Karpas-422 (cell line): ENCODE measurements around the gene GSTT4. TPM values are rescaled to one million over a fixed set of nuclear protein-coding genes. Genes with fewer than 3 reads are reported as not detected.

Source experiments
- DNase-seq: peaks from one replicate; pipeline ENCODE4 v3.0.0-alpha.2; 2015
- H2AFZ ChIP-seq: fragments of 200-600 bp; sonication (generic); 2 replicates; pipeline ENCODE4 v1.6.1; 2014; ENCODE audit warnings: antibody characterized with exemption, low read length, mixed read lengths
- H3K27ac ChIP-seq: fragments of 200-600 bp; sonication (generic); 2 replicates; pipeline ENCODE4 v1.5.1; 2014; ENCODE audit warnings: mild to moderate bottlenecking, low read length, moderate library complexity
- H3K27me3 ChIP-seq: fragments of 200-600 bp; sonication (generic); 2 replicates; pipeline ENCODE4 v1.6.1; 2014; ENCODE audit warnings: low read length, mixed read lengths
- H3K36me3 ChIP-seq: fragments of 200-600 bp; sonication (generic); 2 replicates; pipeline ENCODE4 v1.6.1; 2014; ENCODE audit warnings: low read length, mixed read lengths; ENCODE audit not compliant: insufficient read depth
- H3K4me1 ChIP-seq: fragments of 200-600 bp; sonication (generic); 2 replicates; pipeline ENCODE4 v1.6.1; 2014; ENCODE audit warnings: mild to moderate bottlenecking, low read length, mixed read lengths
- H3K4me2 ChIP-seq: fragments of 200-600 bp; sonication (generic); 2 replicates; pipeline ENCODE4 v1.6.1; 2014; ENCODE audit warnings: low read length, low read depth, mild to moderate bottlenecking; ENCODE audit not compliant: poor library complexity, severe bottlenecking
- H3K4me3 ChIP-seq: fragments of 200-600 bp; sonication (generic); 2 replicates; pipeline ENCODE4 v1.5.1; 2014; ENCODE audit warnings: mild to moderate bottlenecking, antibody characterized with exemption, low read length, mixed read lengths
- H3K79me2 ChIP-seq: fragments of 200-600 bp; sonication (generic); 2 replicates; pipeline ENCODE4 v1.6.1; 2014; ENCODE audit warnings: mild to moderate bottlenecking, low read length, mixed read lengths
- H3K9ac ChIP-seq: fragments of 200-600 bp; sonication (generic); 2 replicates; pipeline ENCODE4 v1.6.0; 2014; ENCODE audit warnings: low read length
- H3K9me2 ChIP-seq: fragments of 200-600 bp; sonication (generic), shearing (Covaris generic); replicated peaks from 2 replicates; pipeline ENCODE4 v1.6.0; 2014; ENCODE audit warnings: mild to moderate bottlenecking, low read length, moderate library complexity; ENCODE audit not compliant: insufficient read depth
- H3K9me3 ChIP-seq: fragments of 300-700, 200-600 bp; sonication (generic); 2 replicates; pipeline ENCODE4 v1.6.1; 2014; ENCODE audit warnings: low read length, mixed read lengths
- H4K20me1 ChIP-seq: fragments of 200-600 bp; sonication (generic); 2 replicates; pipeline ENCODE4 v1.6.1; 2014; ENCODE audit warnings: mild to moderate bottlenecking, antibody characterized with exemption, low read length, low read depth; ENCODE audit not compliant: insufficient read depth
- total RNA-seq: library from RNA; depleted of rRNA; stranded (reverse); fragments of >200 nt; shearing (Covaris generic); gene quantifications from 2 replicates; pipeline ENCODE4 v1.2.3, GENCODE V29; 2014; ENCODE audit warnings: low replicate concordance

GSTT4 gene
- total RNA-seq, 1 experiment from 2014 or later, result not detected

DNA sequence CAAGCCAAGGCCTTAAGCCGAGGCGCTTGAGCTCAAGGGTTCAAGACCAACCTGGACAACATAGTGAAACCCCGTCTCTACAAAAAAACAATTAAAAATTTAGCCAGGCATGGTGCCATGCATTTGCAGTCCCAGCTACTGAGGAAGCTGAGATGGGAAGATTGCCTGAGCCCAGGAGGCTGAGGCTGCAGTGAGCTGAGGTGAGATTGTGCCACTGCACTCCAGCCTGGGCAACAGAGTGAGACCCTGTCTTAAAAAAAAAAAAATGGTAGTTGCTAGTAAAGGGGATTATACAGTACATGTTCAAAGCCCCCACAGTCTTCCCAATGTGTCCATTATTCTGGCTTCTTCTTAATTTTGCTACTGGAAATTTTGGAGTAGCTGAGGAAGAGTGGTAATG, 24.1 kb upstream of the GSTT4 start:
- H3K79me2 ChIP-seq, result peaks cover 47% of the 10 kb centered on the region
- H3K4me2 ChIP-seq, result no peak overlapping the region
- H3K4me3 ChIP-seq, result no peak overlapping the region
- no peaks in the 10 kb centered on the region for H3K9me2 ChIP-seq
- H3K4me1 ChIP-seq, result peaks cover 30% of the 10 kb centered on the region
- no peak overlapping the region for H3K9ac ChIP-seq
- 0 out of 2 replicates have a peak, but pooled peaks cover 18% of the 10 kb centered on the region for H4K20me1 ChIP-seq
- H3K9me3 ChIP-seq, result no peaks in the 10 kb centered on the region
- no peak for DNase-seq
- no peaks in the 10 kb centered on the region for H3K27me3 ChIP-seq
- no peaks in the 10 kb centered on the region for H3K36me3 ChIP-seq
- no peak overlapping the region for H3K27ac ChIP-seq
- no peak overlapping the region for H2AFZ ChIP-seq

DNA sequence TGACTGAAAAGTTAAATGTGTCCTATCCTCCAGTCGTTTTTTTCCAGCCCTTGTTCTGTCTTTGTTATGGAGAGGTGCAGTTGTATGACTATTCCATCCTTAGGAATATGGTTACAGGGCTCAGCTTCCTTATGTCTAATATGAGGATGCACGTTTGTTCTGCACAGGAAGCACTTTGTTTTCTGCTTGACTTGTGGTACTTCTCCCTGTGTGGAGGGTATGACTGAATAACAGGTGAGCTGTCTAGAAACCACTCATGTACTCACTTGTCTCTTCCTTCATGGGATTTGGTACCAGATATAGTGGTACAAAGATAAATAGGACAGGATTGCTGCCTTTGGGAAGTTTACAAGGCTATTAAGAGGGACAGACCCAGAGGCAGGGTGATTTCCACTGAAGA, 23.3 kb upstream of the GSTT4 start:
- Histone ChIP-seq H3K4me2 (no peak overlapping the region), H2AFZ (no peak overlapping the region), H3K4me3 (no peak overlapping the region), H3K27ac (no peak overlapping the region), H3K27me3 (no peaks in the 10 kb centered on the region), H3K79me2 (peaks cover 41% of the 10 kb centered on the region), H3K36me3 (no peaks in the 10 kb centered on the region), H3K9me3 (no peaks in the 10 kb centered on the region), H3K4me1 (peaks cover 22% of the 10 kb centered on the region), H3K9ac (no peak overlapping the region), H3K9me2 (no peaks in the 10 kb centered on the region), H4K20me1 (0 out of 2 replicates have a peak, but pooled peaks cover 18% of the 10 kb centered on the region)
- DNase-seq, result no peak

DNA sequence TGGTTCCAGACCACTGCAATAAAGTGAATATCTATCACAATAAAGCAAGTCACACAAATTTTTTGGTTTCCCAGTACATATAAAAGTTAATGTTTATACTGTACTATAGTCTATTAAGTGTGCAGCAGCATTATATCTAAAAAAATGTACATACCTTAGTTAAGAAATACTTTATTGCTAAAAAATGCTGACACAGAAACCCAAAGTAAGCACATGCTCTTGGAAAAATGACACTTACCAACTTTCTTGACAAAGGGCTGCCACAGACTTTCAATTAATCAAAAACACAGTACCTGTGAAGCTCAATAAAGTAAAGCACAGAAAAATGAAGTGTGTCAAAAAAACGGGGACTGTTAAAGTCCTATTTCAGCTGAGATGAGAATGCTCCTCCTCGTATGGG, 22.7 kb upstream of the GSTT4 start:
- peaks cover 43% of the 10 kb centered on the region; the same call in 1 of the 2 replicates for H3K79me2 ChIP-seq
- H3K27me3 ChIP-seq, result no peaks in the 10 kb centered on the region
- DNase-seq, result no peak
- H2AFZ ChIP-seq, result no peak overlapping the region
- H3K4me3 ChIP-seq, result no peak overlapping the region
- no peaks in the 10 kb centered on the region for H3K9me3 ChIP-seq
- no peak overlapping the region for H3K4me2 ChIP-seq
- no peaks in the 10 kb centered on the region for H3K36me3 ChIP-seq
- 0 out of 2 replicates have a peak, but pooled peaks cover 18% of the 10 kb centered on the region for H4K20me1 ChIP-seq
- peaks cover 21% of the 10 kb centered on the region for H3K4me1 ChIP-seq
- H3K9ac ChIP-seq, result no peak overlapping the region
- H3K27ac ChIP-seq, result no peak overlapping the region
- H3K9me2 ChIP-seq, result no peaks in the 10 kb centered on the region

DNA sequence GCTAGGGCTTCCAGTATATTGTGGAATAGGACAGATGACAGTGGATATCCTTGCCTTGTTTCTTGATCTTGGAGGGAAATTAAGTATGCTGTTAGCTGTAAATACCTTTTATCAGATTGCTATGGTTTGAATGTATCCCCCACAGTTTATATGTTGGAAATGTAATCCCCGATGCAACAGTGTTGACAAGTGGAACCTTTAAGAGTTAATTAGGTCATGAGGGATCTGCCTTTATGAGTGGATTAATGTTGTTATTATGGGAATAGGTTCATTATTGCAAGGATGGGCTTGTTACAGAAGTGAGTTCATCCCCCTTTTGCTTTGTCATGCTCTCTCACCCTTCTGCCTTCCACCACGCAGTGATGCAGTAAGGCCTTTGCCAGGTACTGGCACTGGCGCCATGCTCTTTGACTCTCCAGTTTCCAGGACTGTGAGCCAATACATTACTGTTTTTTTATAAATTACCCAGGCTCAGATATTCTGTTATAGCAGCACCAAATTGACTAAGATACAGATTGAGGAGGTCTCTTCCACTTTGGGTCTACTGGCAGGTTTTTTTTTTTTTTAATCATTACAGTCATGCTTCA, 22.2 kb upstream of the GSTT4 start:
- Histone ChIP-seq H3K27me3 (no peaks in the 10 kb centered on the region), H3K4me3 (no peak overlapping the region), H4K20me1 (0 out of 2 replicates have a peak, but pooled peaks cover 18% of the 10 kb centered on the region), H3K9me2 (no peaks in the 10 kb centered on the region), H3K4me1 (peaks cover 21% of the 10 kb centered on the region), H3K9me3 (no peaks in the 10 kb centered on the region), H2AFZ (no peak overlapping the region), H3K9ac (no peak overlapping the region), H3K79me2 (peaks cover 43% of the 10 kb centered on the region; the same call in 1 of the 2 replicates), H3K4me2 (no peak overlapping the region), H3K27ac (no peak overlapping the region), H3K36me3 (no peaks in the 10 kb centered on the region; the same call in 1 of the 2 replicates)
- DNase-seq, result no peak

DNA sequence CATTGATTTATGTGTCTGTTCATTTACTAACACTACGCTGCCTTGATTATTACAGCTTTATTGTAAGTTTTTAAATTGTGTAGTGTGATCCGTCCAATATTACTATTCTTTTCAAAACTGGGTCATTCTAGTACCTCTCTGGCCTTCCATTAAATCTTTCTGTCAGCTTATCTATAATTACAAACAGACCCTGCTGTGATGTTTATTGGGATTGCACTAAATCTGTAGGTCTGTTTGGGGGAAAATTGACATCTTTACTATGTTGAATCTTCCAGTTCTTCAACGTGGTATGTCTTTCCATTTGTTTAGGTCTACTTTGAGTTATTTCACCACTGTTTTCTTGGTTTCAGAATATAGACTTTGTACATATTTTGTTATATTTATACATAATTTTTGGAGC, 21.5 kb upstream of the GSTT4 start:
- DNase-seq, result no peak
- no peak overlapping the region for H3K27ac ChIP-seq
- peaks cover 36% of the 10 kb centered on the region; the same call in 1 of the 2 replicates for H3K79me2 ChIP-seq

DNA sequence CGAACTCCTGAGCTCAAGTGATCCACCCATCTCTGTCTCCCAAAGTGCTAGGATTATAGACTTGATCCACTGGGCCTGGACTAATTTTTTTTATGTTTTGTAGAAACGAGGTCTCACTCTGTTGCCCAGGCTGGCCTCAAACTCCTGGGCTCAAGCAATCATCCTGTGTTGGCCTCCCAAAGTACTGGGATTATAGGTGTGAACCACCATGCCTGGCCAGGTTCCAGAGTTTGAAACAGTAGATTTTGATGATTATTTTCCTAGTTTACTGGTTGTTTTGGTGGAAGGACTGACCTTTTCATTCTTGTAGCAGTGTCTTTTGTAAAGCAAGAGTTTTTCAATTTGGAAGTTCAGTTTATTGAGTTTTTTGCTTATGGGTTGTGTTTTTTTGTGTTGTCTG, 20.8 kb upstream of the GSTT4 start:
- no peaks in the 10 kb centered on the region for H3K9me2 ChIP-seq
- H3K4me2 ChIP-seq, result no peak overlapping the region
- peaks cover 29% of the 10 kb centered on the region; the same call in 1 of the 2 replicates for H3K79me2 ChIP-seq
- H3K9me3 ChIP-seq, result no peaks in the 10 kb centered on the region
- H3K4me1 ChIP-seq, result peaks cover 21% of the 10 kb centered on the region
- H2AFZ ChIP-seq, result no peak overlapping the region
- H3K27me3 ChIP-seq, result no peaks in the 10 kb centered on the region
- no peaks in the 10 kb centered on the region; the same call in 1 of the 2 replicates for H3K36me3 ChIP-seq
- no peak overlapping the region for H3K9ac ChIP-seq
- no peak overlapping the region for H3K4me3 ChIP-seq
- DNase-seq, result no peak
- 0 out of 2 replicates have a peak, but pooled peaks cover 18% of the 10 kb centered on the region for H4K20me1 ChIP-seq
- no peak overlapping the region for H3K27ac ChIP-seq

More for the DNA sequence above, 21.5 kb upstream of the GSTT4 start:
- no peaks in the 10 kb centered on the region for H3K9me2 ChIP-seq
- H4K20me1 ChIP-seq, result 0 out of 2 replicates have a peak, but pooled peaks cover 18% of the 10 kb centered on the region
- peaks cover 21% of the 10 kb centered on the region for H3K4me1 ChIP-seq
- no peak overlapping the region for H3K9ac ChIP-seq
- H3K36me3 ChIP-seq, result no peaks in the 10 kb centered on the region; the same call in 1 of the 2 replicates
- no peak overlapping the region for H3K4me3 ChIP-seq
- no peak overlapping the region for H3K4me2 ChIP-seq
- H3K9me3 ChIP-seq, result no peaks in the 10 kb centered on the region
- H3K27me3 ChIP-seq, result no peaks in the 10 kb centered on the region
- H2AFZ ChIP-seq, result no peak overlapping the region

DNA sequence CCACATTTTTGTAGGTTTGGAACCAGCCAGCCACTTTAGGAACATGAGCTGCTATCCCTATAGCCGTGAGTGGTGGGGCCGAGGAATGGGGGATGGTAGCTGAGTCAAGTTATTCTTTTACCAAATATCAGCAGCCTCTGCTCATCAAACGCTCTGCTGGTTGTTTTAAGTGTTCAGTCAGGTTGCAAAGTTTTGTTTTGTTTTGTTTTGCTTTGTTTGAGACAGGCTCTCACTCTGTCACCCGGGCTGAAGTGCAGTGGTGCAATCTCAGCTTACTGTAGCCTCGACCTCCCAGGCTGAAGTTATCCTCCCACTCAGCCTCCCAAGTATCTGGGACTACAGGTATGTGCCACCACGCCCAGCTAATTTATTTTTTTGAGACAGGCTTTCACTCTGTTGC, 20.2 kb upstream of the GSTT4 start:
- no peak for DNase-seq
- Histone ChIP-seq H3K36me3 (no peaks in the 10 kb centered on the region; the same call in 1 of the 2 replicates), H3K9ac (no peak overlapping the region), H3K79me2 (peaks cover 27% of the 10 kb centered on the region; the same call in 1 of the 2 replicates), H3K4me3 (no peak overlapping the region), H3K27ac (no peak overlapping the region), H3K9me3 (no peaks in the 10 kb centered on the region), H3K9me2 (no peaks in the 10 kb centered on the region), H3K4me1 (peaks cover 17% of the 10 kb centered on the region), H3K27me3 (no peaks in the 10 kb centered on the region), H4K20me1 (0 out of 2 replicates have a peak, but pooled peaks cover 18% of the 10 kb centered on the region), H3K4me2 (no peak overlapping the region), H2AFZ (no peak overlapping the region)

DNA sequence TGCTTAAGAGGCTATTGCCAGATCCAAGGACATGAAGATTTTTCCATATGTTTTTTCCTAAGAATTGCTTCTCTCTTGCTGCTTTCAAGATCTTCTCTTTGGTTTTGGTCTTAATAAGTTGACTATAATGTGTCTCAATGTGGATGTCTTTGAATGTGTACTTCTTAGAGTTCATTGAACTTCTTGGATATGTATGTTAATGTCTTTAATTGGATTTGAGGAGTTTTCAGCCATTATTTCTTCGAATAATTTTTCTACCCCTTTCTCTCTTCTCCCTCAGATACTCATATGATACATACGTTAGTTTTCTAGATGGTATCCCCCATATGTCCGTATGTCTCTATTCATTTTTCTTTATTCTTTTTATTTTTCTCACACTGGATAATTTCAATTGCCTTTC, 19.1 kb upstream of the GSTT4 start:
- no peaks in the 10 kb centered on the region; the same call in 1 of the 2 replicates for H3K36me3 ChIP-seq
- no peaks in the 10 kb centered on the region for H3K9me3 ChIP-seq
- no peak overlapping the region for H3K27ac ChIP-seq
- no peak overlapping the region for H3K4me2 ChIP-seq
- H3K9ac ChIP-seq, result no peak overlapping the region
- H3K27me3 ChIP-seq, result no peaks in the 10 kb centered on the region
- H3K9me2 ChIP-seq, result no peaks in the 10 kb centered on the region
- H3K4me3 ChIP-seq, result no peak overlapping the region
- 0 out of 2 replicates have a peak, but pooled peaks cover 13% of the 10 kb centered on the region for H4K20me1 ChIP-seq
- peaks cover 7% of the 10 kb centered on the region; the same call in 1 of the 2 replicates for H3K4me1 ChIP-seq
- peaks cover 21% of the 10 kb centered on the region; the same call in 1 of the 2 replicates for H3K79me2 ChIP-seq
- H2AFZ ChIP-seq, result no peak overlapping the region
- DNase-seq, result no peak
